Muscle layer of colon (tissue), 2 donors: ENCODE measurements around the gene RBM26.

Experiments used
- H3K27ac ChIP-seq: one replicate; pipeline ENCODE4 v1.7.0; 2013; ENCODE audit warnings: low read depth, mild to moderate bottlenecking, low read length, moderate library complexity
- H3K27me3 ChIP-seq, 2 donors: one replicate each; pipeline ENCODE4 v1.7.0; 2013; ENCODE audit warnings: low read length in 2 of 2, mild to moderate bottlenecking in 2 of 2; ENCODE audit not compliant: insufficient read depth in 2 of 2, control insufficient read depth in 1 of 2
- H3K36me3 ChIP-seq: one replicate; pipeline ENCODE4 v1.7.0; 2013; ENCODE audit warnings: mild to moderate bottlenecking, low read length; ENCODE audit not compliant: insufficient read depth
- H3K4me1 ChIP-seq: one replicate; pipeline ENCODE4 v1.7.0; 2013; ENCODE audit warnings: mild to moderate bottlenecking, low read length; ENCODE audit not compliant: insufficient read depth
- H3K4me3 ChIP-seq, 2 donors: one replicate each; pipeline ENCODE4 v1.7.0; 2013; ENCODE audit warnings: low read length in 2 of 2, low read depth in 1 of 2, mild to moderate bottlenecking in 1 of 2, moderate library complexity in 1 of 2
- H3K9ac ChIP-seq: one replicate; pipeline ENCODE4 v1.7.0; 2013; ENCODE audit warnings: low read length
- H3K9me3 ChIP-seq: one replicate; pipeline ENCODE4 v1.7.0; 2013; ENCODE audit warnings: mild to moderate bottlenecking, low read length
- donor health status: abdominal sarcoma.
- donor health status: Adenocarcinoma of cecum.

RBM26 gene

DNA sequence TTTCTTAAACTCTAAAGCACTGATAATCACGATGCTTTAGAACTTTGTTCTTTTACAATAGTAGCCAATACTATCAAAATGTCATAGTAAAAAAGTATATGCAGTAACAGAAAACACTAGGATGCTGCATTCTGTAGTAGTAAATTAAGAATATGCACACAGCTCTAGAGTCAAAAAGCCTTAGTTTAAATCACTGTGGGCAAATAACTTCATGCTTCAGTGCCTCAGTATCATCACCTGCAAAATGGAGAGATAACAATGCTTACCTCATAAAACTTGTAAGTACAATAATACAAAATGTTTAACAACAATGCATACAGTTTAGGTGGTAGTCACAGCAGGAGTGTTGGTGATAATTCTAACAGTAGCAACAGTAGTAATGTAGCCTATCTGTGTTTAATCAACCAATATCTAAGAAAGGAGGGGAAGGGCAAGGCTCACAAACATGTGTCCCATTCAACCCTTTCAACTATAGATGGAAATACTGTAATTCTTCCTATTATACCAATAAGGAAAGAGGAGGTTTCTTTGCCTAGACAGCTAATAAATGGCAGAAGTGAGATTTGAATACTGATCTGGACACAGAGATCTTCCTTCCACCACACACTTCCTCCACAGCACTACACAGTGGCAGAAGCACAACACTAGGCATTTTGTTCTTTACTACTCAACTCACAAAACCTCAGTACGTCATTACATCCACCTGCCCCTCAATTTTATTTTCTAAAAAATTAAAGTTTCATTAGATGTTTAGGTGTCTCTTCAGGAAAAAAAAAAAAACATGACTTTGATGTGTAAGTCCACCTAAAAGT is 4.6 kb downstream of the RBM26 start:
- H3K9ac ChIP-seq, result no peak overlapping the region
- peaks cover 28% of the 10 kb centered on the region for H3K4me1 ChIP-seq

DNA sequence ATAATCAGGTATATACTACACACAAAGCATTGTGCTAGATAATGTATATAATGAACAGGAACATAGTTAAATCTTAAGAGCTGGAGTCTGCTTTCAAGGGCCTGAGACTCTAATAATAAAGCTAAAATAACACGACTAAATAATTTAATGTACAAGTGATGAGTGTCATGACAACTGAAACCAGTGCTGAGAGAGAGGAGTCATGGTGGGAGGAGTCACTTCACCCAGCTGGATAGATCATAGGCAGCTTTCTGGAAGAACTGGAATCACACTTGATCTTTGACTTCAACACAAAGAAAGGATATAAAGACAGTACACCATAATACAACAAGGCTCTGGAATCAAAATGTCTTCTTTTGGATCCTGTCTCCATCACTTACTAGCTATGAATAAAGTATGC is 7.1 kb downstream of the RBM26 start:
- no peak overlapping the region for H3K27ac ChIP-seq
- no peaks in the 10 kb centered on the region for H3K9me3 ChIP-seq
- no peaks in the 10 kb centered on the region for H3K27me3 ChIP-seq
- no peak overlapping the region for H3K4me3 ChIP-seq
- H3K9ac ChIP-seq, result no peak overlapping the region
- H3K4me1 ChIP-seq, result peaks cover 25% of the 10 kb centered on the region
- peaks cover 9% of the 10 kb centered on the region for H3K36me3 ChIP-seq

More for the DNA sequence above, 4.6 kb downstream of the RBM26 start:
- Histone ChIP-seq H3K9me3 (no peaks in the 10 kb centered on the region), H3K27ac (no peak overlapping the region), H3K36me3 (peaks cover 9% of the 10 kb centered on the region), H3K27me3 (no peaks in the 10 kb centered on the region), H3K4me3 (no peak overlapping the region)

DNA sequence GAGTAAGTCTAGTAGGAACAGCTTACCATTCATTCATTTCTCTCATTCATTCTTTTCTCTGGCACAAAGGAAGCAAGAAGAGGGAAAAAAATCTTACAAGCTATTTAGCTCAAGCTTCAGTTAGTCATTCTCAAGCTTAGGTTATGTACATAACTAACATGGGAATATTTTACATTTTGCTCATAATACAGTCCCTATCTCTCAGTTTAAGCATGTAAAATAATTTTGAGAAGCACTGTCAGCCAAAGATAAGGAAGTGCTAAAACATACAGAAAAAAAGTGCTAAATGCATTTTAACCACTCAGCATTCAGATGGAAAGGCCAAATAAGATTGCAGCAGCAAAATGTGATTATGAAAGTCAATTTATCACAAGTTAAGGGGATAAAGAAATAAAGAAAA is 7.9 kb downstream of the RBM26 start:
- H3K27ac ChIP-seq, result no peak overlapping the region
- H3K36me3 ChIP-seq, result peaks cover 9% of the 10 kb centered on the region
- H3K4me1 ChIP-seq, result peaks cover 25% of the 10 kb centered on the region
- H3K9ac ChIP-seq, result no peak overlapping the region
- no peaks in the 10 kb centered on the region for H3K9me3 ChIP-seq
- no peaks in the 10 kb centered on the region for H3K27me3 ChIP-seq
- no peak overlapping the region for H3K4me3 ChIP-seq

DNA sequence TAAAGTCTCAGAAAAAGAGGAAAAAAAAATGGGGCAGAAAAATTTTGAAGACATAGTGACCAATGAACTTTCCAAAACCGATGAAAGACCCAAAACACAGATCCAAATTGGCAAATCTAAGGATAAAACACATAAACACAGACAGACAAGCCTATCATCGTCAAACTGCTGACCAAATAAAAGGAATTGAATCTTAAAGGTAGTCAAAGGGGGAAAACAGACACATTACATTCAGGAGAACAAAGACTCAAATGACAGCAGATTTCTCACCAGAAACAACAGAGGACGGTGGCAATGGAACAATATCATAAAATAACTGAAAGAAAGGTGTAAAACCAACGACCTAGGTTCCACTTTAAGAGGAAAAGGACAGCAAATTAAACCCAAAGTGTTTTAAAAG is 10.2 kb downstream of the RBM26 start:
- H3K4me1 ChIP-seq, result peaks cover 21% of the 10 kb centered on the region
- no peaks in the 10 kb centered on the region for H3K9me3 ChIP-seq
- no peak overlapping the region for H3K9ac ChIP-seq
- peaks cover 9% of the 10 kb centered on the region for H3K36me3 ChIP-seq
- no peak overlapping the region for H3K27ac ChIP-seq
- H3K27me3 ChIP-seq, result no peaks in the 10 kb centered on the region
- no peak overlapping the region for H3K4me3 ChIP-seq

DNA sequence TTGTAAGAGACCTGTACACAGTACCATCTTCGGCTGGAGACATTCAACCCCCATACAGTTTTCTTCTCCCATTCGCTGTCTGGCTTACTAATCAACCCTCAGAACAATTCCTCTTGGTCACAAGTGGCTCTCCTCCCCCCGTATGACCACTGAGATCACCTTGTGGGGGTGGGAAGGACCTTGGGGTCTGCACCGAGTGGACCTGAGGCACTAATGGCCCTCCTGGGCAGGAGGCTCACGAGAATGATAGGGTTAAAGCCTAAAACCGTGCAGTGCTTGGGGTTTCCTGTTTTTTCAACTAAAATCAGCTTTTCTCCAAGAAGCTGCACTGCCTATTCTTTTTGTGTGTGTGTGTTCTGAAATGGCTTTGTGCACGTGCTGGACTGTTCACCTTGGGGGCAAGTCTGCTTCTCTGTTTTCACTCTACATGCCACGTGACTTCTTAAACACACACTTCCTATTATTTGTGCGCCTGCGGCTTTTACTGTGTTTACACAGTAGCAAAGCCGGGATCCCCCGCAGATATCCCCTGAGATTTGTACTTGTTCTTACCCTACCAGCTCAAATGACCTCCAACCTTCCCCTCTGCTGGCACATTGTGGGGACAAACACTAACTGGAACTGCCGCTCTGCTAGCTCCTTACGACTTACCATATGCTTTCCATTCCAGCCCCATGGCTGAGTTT is 12.3 kb downstream of the RBM26 start:
- no peak overlapping the region for H3K4me3 ChIP-seq
- H3K36me3 ChIP-seq, result peaks cover 4% of the 10 kb centered on the region
- no peak overlapping the region for H3K27ac ChIP-seq
- H3K9ac ChIP-seq, result no peak overlapping the region
- no peaks in the 10 kb centered on the region for H3K27me3 ChIP-seq
- peaks cover 21% of the 10 kb centered on the region for H3K4me1 ChIP-seq
- H3K9me3 ChIP-seq, result no peaks in the 10 kb centered on the region

DNA sequence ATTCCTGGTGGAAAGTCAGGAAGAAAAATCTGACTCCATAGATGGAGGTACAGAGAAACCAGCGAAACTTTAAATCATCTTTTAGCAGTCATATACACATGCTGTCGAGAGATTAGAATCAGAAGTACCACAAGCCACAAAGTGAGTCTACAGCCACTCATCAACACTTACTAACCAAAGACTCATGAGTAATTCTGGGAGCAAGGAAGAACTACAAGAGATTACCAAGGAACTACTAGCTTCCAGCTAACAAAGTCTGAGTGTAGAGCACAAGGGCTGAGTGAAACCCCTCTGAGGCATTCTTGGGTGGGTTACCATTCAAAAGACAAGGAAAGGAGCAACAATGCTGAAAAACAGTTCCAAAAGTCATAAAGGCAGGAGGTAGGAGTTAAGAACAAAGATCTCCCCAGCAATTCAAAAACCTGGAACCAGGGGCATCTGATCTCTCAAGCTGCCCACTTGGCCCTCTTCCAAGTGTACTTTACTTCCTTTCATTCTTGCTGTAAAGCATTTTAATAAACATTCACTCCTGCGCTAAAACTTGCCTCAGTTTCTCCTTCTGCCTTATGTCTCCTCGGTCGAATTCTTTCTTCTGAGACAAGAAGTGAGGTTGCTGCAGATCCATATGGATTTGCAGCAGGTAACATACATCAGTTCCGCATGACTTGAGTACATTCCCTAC is 13.0 kb downstream of the RBM26 start:
- no peaks in the 10 kb centered on the region for H3K9me3 ChIP-seq
- peaks cover 17% of the 10 kb centered on the region for H3K4me1 ChIP-seq
- no peak overlapping the region for H3K4me3 ChIP-seq
- no peaks in the 10 kb centered on the region for H3K27me3 ChIP-seq
- H3K36me3 ChIP-seq, result peaks cover 4% of the 10 kb centered on the region
- H3K9ac ChIP-seq, result no peak overlapping the region
- no peak overlapping the region for H3K27ac ChIP-seq

DNA sequence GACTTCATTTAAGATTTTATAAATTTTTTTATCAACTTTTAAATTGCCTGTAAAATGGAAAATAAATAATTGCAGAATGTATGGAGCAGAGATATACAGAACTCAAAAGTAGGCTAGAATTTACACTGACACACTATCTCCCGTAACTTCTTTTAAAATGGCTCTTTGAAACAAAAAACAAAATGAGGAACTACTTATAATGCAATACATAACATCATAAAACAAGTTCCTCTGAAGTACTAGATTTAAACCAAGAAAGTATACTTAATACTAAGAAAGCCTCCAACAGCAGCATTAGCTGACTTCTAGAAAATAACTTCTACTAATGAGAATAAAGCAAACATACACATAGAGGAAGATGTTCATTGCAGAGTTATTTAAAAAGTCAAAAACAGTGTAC is 17.0 kb downstream of the RBM26 start:
- Histone ChIP-seq H3K9me3 (no peaks in the 10 kb centered on the region), H3K36me3 (no peaks in the 10 kb centered on the region), H3K27ac (no peak overlapping the region), H3K9ac (no peak overlapping the region), H3K4me3 (no peak overlapping the region), H3K4me1 (peaks cover 22% of the 10 kb centered on the region), H3K27me3 (no peaks in the 10 kb centered on the region)

DNA sequence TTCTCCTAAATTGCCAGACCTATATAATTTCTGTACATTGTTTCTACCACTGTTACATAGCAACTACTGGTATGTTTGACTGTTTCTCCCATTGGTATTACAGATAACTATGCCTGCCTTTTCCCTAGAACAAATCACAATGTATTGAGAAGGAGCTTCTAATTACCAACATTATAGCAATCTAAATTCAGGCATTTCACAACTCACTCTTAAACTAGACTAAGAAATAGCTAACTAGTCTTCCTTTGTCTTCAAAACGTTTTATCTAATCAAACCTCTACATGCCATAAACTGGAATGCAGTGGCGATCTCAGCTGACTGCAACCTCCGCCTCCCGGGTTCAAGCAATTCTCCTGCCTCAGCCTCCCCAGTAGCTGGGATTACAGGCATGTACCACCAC is 18.2 kb downstream of the RBM26 start:
- H3K36me3 ChIP-seq, result no peaks in the 10 kb centered on the region
- no peak overlapping the region for H3K27ac ChIP-seq
- no peak overlapping the region for H3K4me3 ChIP-seq
- H3K9ac ChIP-seq, result no peak overlapping the region
- H3K27me3 ChIP-seq, result no peaks in the 10 kb centered on the region
- H3K9me3 ChIP-seq, result no peaks in the 10 kb centered on the region
- peaks cover 12% of the 10 kb centered on the region for H3K4me1 ChIP-seq

DNA sequence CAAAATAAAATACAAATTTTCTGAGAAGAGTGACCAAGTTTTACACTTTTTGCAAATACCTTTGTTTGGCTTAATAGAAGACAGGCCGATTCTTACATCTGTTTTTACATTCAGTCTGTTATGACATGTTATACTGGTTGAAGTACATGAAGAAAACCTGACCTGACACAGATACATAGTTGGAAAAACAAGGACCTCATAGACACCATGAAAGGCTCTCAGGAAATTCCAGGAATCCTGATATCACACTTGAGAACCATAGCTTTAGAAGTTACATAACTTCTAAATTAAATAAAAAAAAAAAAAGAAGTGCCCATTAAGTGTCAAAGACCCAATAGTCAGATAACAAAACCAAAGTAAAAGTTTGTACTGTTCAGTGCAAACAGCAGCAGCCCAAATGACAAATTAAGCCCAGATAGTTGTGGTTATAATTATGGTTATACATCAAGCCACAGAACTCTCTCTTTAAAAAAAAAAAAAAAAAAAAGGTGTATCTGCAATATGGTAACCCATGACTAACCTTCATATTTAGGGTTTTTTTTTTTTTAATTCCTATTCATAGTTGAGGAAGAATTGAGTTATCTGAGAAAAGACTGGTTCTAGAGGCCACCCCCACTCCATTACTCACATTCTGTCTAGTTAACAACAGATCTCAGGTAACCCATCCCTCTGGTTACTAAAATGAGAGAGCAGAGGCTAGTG is 19.8 kb downstream of the RBM26 start:
- Histone ChIP-seq H3K4me3 (no peak overlapping the region), H3K9me3 (no peaks in the 10 kb centered on the region), H3K36me3 (no peaks in the 10 kb centered on the region), H3K4me1 (peaks cover 16% of the 10 kb centered on the region), H3K9ac (no peak overlapping the region), H3K27me3 (no peaks in the 10 kb centered on the region), H3K27ac (no peak overlapping the region)

DNA sequence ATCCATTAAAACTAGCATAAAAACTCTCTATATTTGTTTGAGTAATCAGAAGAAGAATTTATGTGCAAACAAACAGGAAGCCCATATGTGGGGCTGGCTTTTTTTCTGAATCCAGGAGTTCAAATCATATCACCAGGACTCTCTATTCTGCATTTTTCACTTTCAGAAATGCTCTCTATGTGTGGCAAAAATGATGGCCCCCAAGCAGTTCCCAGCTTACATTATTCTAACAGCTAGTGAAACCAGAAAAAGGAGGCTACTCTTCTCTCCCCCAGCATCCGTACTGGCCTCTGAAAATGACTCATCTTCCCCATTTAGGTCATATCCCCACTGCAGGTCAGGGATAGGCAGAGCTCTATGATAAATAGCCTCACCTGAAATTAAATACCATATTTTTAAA is 20.4 kb downstream of the RBM26 start:
- H3K27me3 ChIP-seq, result no peaks in the 10 kb centered on the region
- peaks cover 16% of the 10 kb centered on the region for H3K4me1 ChIP-seq
- H3K4me3 ChIP-seq, result no peak overlapping the region
- no peaks in the 10 kb centered on the region for H3K36me3 ChIP-seq
- H3K27ac ChIP-seq, result no peak overlapping the region
- no peak overlapping the region for H3K9ac ChIP-seq
- H3K9me3 ChIP-seq, result no peaks in the 10 kb centered on the region

DNA sequence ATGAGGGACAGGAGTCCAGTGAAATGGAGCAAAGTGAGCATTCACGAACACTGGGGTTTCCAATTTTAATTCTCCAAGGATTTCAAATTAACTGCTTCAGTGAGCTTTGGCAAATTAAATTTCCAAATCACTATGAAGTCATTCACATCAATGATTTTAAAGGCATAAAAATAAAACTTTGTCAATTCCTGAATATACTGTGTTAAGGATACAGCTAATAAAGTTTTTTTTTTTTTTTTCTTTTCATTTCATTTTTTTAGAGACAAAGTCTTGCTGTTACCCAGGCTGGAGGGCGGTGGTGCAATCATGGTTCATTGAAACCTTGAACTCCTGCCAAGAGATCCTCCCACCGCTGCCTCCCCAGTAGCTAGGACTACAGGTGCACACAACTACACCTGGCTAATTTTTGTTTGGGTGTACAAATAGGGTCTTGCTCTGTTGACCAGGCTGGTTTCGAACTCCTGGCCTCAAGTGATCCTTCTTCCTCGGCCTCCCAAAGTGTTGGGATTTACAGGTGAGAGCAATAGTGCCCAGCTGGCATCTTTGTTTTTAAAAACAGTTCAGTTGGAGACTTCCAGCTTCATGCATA is 21.9 kb downstream of the RBM26 start:
- no peak overlapping the region for H3K27ac ChIP-seq
- peaks cover 16% of the 10 kb centered on the region for H3K4me1 ChIP-seq
- H3K36me3 ChIP-seq, result no peaks in the 10 kb centered on the region
- no peaks in the 10 kb centered on the region for H3K9me3 ChIP-seq
- no peak overlapping the region for H3K4me3 ChIP-seq
- H3K9ac ChIP-seq, result no peak overlapping the region
- H3K27me3 ChIP-seq, result no peaks in the 10 kb centered on the region
